Activated naive CD4-positive, alpha-beta T cell treated with anti-CD3 and anti-CD28 coated beads, Interleukin-2, amount 50 U/mL, for 16 hours (primary cell): Measurements from ENCODE around the gene ALDH1A1.

Source experiments
- DNase-seq: peaks from one replicate; pipeline ENCODE4 v3.0.0-alpha.2; 2020

The ALDH1A1 gene

GRCh38 chr9:72937545-72937944, 15.3 kb downstream of the ALDH1A1 start:
- no peak for DNase-seq

GRCh38 chr9:72936679-72937078, 16.2 kb downstream of the ALDH1A1 start:
- DNase-seq: no peak

- DNase-seq: no peak
These were observed 16.6 kb downstream of the ALDH1A1 start for GRCh38 chr9:72936266-72936665.

- no peak for DNase-seq
These were observed 17.3 kb downstream of the ALDH1A1 start for GRCh38 chr9:72935595-72935994.

- DNase-seq: no peak
These were observed 18.9 kb downstream of the ALDH1A1 start for GRCh38 chr9:72933730-72934665.

- DNase-seq: no peak
These were observed 20.2 kb downstream of the ALDH1A1 start for GRCh38 chr9:72932619-72933018.

GRCh38 chr9:72931897-72932296, 21.0 kb downstream of the ALDH1A1 start:
- DNase-seq: no peak

GRCh38 chr9:72931437-72931836, 21.4 kb downstream of the ALDH1A1 start:
- DNase-seq: no peak

- DNase-seq: no peak
These were observed 22.0 kb downstream of the ALDH1A1 start for GRCh38 chr9:72930828-72931227.

DNA sequence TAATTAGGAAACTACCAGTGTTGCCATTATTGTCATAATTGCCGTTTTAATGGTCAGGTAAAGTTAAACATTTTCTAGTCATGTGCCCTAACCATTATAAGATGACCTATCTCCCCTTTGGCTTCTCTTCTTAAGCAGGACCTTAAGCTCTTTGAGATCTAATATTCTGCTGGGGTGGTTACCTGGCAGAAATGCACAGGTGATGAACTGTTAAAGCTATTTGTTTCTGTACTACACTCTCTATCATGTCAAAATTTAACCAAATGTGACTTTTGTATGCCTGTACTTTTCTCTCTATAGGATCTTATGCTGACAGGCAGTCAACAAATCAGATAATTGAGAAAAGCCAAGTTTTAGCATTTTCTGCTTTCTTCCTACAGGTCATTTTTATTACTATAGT, 23.3 kb downstream of the ALDH1A1 start:
- no peak for DNase-seq

DNA sequence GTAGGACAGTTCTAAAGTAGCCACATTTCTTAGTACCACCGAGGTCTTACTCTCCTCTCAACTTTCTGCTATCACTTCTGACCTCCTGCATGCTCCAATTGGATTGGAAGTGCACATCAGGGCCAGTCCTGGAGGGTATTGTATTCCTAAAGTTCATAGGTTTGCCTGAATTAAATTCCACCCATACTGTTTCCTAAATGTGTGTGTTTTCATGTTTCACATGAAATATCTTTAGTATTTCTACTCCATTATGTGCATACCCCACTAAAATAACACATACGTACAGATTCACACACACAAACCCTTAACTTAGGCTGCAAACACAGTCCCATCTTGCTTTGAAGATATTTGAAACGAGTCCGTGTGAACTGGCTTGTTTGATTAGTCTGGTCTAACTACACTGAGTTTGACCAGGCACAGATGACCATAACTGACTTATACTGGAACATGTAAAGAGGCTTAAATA, 24.8 kb downstream of the ALDH1A1 start:
- DNase-seq: no peak

- no peak for DNase-seq
These were observed 26.3 kb downstream of the ALDH1A1 start for GRCh38 chr9:72926506-72926905.

GRCh38 chr9:72925891-72926290, 27.0 kb downstream of the ALDH1A1 start:
- DNase-seq: no peak

DNA sequence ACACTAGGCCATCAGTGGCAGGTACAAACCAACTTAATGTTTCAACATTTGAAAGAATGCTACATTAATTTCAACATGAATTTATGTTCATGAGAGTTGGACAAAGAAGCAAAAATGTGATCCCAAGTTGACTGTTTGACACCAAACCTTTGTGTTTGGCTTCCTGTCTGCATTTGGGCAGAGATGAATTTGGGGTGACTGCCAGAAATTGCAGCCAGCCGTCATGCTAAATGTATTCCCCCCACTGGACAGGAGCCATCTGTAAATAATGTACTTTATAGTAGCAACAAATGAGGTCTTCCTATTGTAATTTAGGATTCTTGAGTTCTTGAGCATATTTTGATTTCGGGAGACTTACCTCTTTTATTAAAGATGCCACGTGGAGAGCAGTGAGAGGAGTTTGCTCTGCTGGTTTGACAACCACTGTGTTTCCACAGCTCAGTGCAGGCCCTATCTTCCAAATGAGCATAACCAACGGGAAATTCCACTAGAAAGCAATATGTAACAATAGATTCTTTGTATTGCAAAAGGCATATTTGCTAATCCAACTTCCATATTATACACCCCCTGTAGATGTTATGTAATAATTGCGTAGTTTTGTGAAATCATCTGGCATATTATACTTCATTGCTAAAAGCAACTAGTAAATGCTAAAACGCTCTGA, 27.6 kb downstream of the ALDH1A1 start:
- DNase-seq: no peak

GRCh38 chr9:72924154-72924790, 28.6 kb downstream of the ALDH1A1 start:
- DNase-seq: no peak

GRCh38 chr9:72923077-72923476, 29.8 kb downstream of the ALDH1A1 start:
- no peak for DNase-seq

DNA sequence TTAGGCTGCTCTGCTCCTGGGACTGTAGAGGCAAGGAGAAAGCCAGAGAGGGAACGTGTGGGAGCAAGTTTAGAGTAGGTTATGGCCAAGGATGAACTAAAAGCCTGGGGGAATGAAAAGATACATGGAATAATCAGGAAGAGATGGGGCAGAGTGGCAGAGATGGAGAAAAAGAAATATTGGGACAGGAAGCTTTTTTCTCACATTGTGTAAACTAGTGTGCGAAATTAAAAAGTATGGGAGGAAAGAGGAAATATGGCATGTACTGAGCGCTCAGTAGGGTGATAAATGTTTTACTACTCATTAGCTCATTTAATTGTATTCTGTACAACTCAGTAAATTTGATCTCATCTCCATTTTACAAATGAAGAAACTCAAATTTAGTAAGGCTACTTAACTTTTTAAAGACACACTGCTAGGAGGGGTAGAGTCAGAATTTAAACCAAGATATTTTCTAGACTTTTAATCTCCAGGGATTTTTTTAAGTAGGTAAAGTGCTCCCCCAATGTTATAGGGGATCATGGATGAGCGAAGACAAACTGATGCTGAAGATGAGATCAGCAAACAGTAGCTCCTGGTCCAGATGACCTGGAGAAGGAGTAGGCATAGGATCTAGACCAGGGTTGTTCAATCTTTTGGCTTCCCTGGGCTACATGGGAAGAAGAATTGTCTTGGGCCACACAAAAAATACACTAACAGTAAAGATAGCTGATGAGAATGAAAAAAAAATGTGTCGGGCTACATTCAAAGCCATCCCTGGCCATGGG, 30.8 kb downstream of the ALDH1A1 start:
- DNase-seq: no peak

DNA sequence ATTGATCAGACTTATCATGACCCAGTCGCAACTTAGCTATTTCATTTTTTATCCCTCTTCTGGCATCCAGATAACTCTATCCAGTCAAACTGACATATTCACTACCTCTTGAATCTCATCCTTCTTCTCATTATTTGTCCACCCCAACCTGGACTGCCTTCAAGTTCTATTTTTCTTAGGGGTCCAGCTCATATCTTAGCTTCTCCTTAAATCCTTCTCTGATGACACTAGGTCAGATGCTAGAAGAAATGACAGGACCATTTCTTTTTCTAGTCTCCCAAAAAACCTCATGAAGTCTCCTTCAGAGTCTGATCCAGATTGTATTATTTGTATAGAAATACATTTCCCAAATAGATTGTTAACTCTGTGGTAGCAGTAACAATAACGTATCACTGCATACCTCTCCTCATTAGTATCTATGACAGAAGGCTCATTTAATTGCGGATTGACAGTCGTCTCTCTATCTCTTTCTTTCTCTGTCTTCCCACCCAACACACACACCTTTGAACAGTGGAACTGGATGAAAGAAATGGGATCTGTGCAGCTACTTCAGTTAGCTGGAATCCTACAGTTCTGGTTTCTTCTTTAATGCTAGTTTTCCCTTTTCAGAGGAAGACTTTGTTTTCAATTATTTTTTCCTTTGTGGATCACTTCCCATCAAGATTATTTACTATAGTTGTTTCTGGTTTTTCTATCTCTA, 33.5 kb downstream of the ALDH1A1 start:
- DNase-seq: no peak

DNA sequence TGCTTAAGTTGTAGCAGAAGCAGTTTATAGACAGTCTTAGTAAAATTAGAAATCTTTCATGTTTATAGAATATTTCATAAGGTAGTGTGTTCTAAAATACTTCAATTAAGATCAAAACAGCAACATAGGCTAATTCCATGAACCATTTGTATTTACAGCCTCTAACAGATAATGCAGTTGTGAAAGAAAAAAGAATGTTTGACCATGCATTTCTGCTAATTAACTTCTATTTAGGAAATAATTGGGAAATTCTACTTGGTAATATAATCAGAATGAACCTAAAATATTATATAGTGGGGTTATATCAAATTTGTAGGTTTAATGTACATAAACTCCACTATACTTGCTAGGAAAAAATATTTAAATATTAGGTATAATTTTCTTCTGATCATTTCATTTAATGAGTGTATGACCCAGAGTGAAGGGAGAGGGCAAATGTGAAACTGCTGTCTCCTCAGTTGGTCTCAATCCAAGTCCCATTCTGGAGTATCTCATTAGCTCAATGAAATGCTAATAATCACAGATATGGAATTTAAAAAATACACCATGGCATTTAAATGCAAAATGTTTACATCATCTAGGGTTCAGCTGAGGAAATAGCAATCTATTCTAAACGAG, 34.9 kb downstream of the ALDH1A1 start:
- DNase-seq: no peak

GRCh38 chr9:72915659-72916058, 37.2 kb downstream of the ALDH1A1 start:
- no peak for DNase-seq

GRCh38 chr9:72914750-72915149, 38.1 kb downstream of the ALDH1A1 start:
- DNase-seq: no peak
